Upper lobe of left lung (tissue), 6 donors: ENCODE data around the gene SLC66A2. TPM values are rescaled to one million over a fixed set of nuclear protein-coding genes. Genes with fewer than 3 reads are reported as not detected.
A peak's percentile ranks its signal among the peaks of the same experiment; 100 is the strongest.

Source experiments
- ATAC-seq, 2 donors: fragments of 200-7000 bp; cut with Tn5 transposase; one replicate each; pipeline ENCODE4 v1.9.1; 2022; ENCODE audit warnings: mild to moderate bottlenecking in 2 of 2, moderate library complexity in 2 of 2; ENCODE audit not compliant: low FRiP score in 2 of 2
- DNase-seq, 2 donors: peaks; one replicate each; pipeline ENCODE4 v3.0.0-alpha.2; 2019 to 2020
- H3K27ac ChIP-seq, 4 donors: fragments of 200-600 bp; sonication (generic); one replicate each; pipeline ENCODE4 v1.5.1; 2016 to 2019
- H3K27me3 ChIP-seq, 4 donors: fragments of 200-600 bp; sonication (generic); one replicate each; pipeline ENCODE4 v1.5.1; 2017 to 2019
- H3K36me3 ChIP-seq, 4 donors: fragments of 200-600 bp; sonication (generic); one replicate each; pipeline ENCODE4 v1.5.1; 2016 to 2019
- H3K4me1 ChIP-seq, 4 donors: fragments of 200-600 bp; sonication (generic); one replicate each; pipeline ENCODE4 v1.5.1; 2018 to 2019
- H3K4me3 ChIP-seq, 4 donors: fragments of 200-600 bp; sonication (generic); one replicate each; pipeline ENCODE4 v1.5.1; 2017 to 2019; ENCODE audit warnings: mild to moderate bottlenecking in 2 of 4, moderate library complexity in 1 of 4
- H3K9me3 ChIP-seq, 4 donors: fragments of 200-600 bp; sonication (generic); one replicate each; pipeline ENCODE4 v1.5.1; 2018 to 2019
- CTCF ChIP-seq, 6 experiments: fragments of 450-650 bp in 4 of 6; fragments of 200-600 bp in 2 of 6; sonication (generic) in 2 of 6; IDR thresholded peaks; one replicate each; pipeline ENCODE4 v1.5.1; 2016 to 2019; ENCODE audit warnings: antibody characterized with exemption in 6 of 6
- EP300 ChIP-seq, 4 donors: sonication (generic); formaldehyde crosslinking; IDR thresholded peaks; one replicate each; pipeline ENCODE4 v1.5.1; 2017; ENCODE audit warnings: antibody characterized with exemption in 4 of 4, control low read depth in 2 of 4
- POLR2A ChIP-seq, 4 donors: fragments of 450-650 bp; IDR thresholded peaks; one replicate each; pipeline ENCODE4 v1.5.1; 2016 to 2017; ENCODE audit warnings: antibody characterized with exemption in 4 of 4, mild to moderate bottlenecking in 2 of 4
- POLR2AphosphoS5 ChIP-seq, 2 donors: sonication (generic); formaldehyde crosslinking; IDR thresholded peaks; one replicate each; pipeline ENCODE4 v1.5.1; 2017; ENCODE audit warnings: antibody characterized with exemption in 2 of 2
- WGBS, 2 donors: methylation state at CpG; one replicate each; pipeline ENCODE4 v1.1.5; 2017 to 2018; 5-methylcytosine and 5-hydroxymethylcytosine counted together
- total RNA-seq, 6 donors: library from RNA; depleted of rRNA in 4 of 6; stranded (reverse); fragments of >200 nt in 4 of 6; gene quantifications; one replicate each; pipeline versions ENCODE4 v1.1.0 to v1.2.1, GENCODE V29; 2016 to 2021
- donor health status: DM: no; HTN: no; CAD: no; lungs with moderate emphysema.
- donor health status: DM: no; HTN: yes; CAD: no; lungs with severe emphysema.

SLC66A2 gene
- total RNA-seq, 6 donors from 2014 or later: 37.6 to 90.7 (median 66.5) TPM

GRCh38 chr18:79890674-79891073 lies 60.8 kb downstream of the SLC66A2 start:
- ATAC-seq (no peak), DNase-seq (no peak)
- TF ChIP-seq CTCF (IDR thresholded peaks at IDR 0.05): no peak
- TF ChIP-seq EP300 (IDR thresholded peaks at IDR 0.05): no peak
- TF ChIP-seq POLR2A (IDR thresholded peaks at IDR 0.05): no peak
- TF ChIP-seq POLR2AphosphoS5 (IDR thresholded peaks at IDR 0.05): no peak
- Histone ChIP-seq H3K4me3 (no peak overlapping the region), H3K4me1 (no peaks in the 10 kb centered on the region), H3K27ac (no peak overlapping the region), H3K36me3 (no peaks in the 10 kb centered on the region), H3K9me3 (peaks cover 10 to 79% (median 54%) of the 10 kb centered on the region in 4 donors), H3K27me3 (no peaks in the 10 kb centered on the region)
- WGBS, 2 donors: 84 to 86% methylated on average over 5 of the region's 5 CpGs

- TF ChIP-seq CTCF (IDR thresholded peaks at IDR 0.05) (no peak), EP300 (IDR thresholded peaks at IDR 0.05) (no peak), POLR2A (IDR thresholded peaks at IDR 0.05) (no peak), POLR2AphosphoS5 (IDR thresholded peaks at IDR 0.05) (no peak)
- WGBS, 2 donors: 89 to 91% methylated on average over 14 of the region's 14 CpGs
- ATAC-seq: no peak
- Histone ChIP-seq H3K36me3 (no peaks in the 10 kb centered on the region), H3K27ac (no peak overlapping the region), H3K4me1 (no peaks in the 10 kb centered on the region), H3K9me3 (peaks cover 10 to 69% (median 48%) of the 10 kb centered on the region in 4 donors), H3K4me3 (no peak overlapping the region), H3K27me3 (no peaks in the 10 kb centered on the region)
- no peak for DNase-seq
Measured at GRCh38 chr18:79889569-79889968, 61.9 kb downstream of the SLC66A2 start.

- TF ChIP-seq CTCF (IDR thresholded peaks at IDR 0.05): no peak
- TF ChIP-seq POLR2AphosphoS5 (IDR thresholded peaks at IDR 0.05): no peak
- TF ChIP-seq EP300 (IDR thresholded peaks at IDR 0.05): no peak
- no peak for TF ChIP-seq POLR2A (IDR thresholded peaks at IDR 0.05)
- DNase-seq (peak in 1 of 2 donors; percentile 62), ATAC-seq (peak in 1 of 2 donors; percentile 8)
- Histone ChIP-seq H3K4me1 (no peaks in the 10 kb centered on the region), H3K9me3 (peaks cover 10 to 55% (median 42%) of the 10 kb centered on the region in 4 donors), H3K27me3 (no peaks in the 10 kb centered on the region), H3K4me3 (no peak overlapping the region), H3K27ac (no peak overlapping the region), H3K36me3 (no peaks in the 10 kb centered on the region)
- 89 to 95% methylated on average over 2 to 11 of the region's 16 CpGs for WGBS, 2 donors
Measured at GRCh38 chr18:79888016-79888415, 63.4 kb downstream of the SLC66A2 start.

GRCh38 chr18:79887181-79888000 lies 64.1 kb downstream of the SLC66A2 start:
- peak; percentile 15 to 33 for ATAC-seq

More at GRCh38 chr18:79887181-79888000, 64.1 kb downstream of the SLC66A2 start:
- DNase-seq: peak in 1 of 2 donors; percentile 70
- H3K4me3 ChIP-seq: no peak overlapping the region
- H3K27me3 ChIP-seq: no peaks in the 10 kb centered on the region
- 94 to 95% methylated on average over 16 to 30 of the region's 30 CpGs for WGBS, 2 donors
- no peak overlapping the region for H3K27ac ChIP-seq
- H3K36me3 ChIP-seq: no peaks in the 10 kb centered on the region
- H3K4me1 ChIP-seq: no peaks in the 10 kb centered on the region
- peaks cover 10 to 48% (median 36%) of the 10 kb centered on the region in 4 donors for H3K9me3 ChIP-seq
- no peak for TF ChIP-seq CTCF (IDR thresholded peaks at IDR 0.05)
- no peak for TF ChIP-seq POLR2AphosphoS5 (IDR thresholded peaks at IDR 0.05)
- no peak for TF ChIP-seq POLR2A (IDR thresholded peaks at IDR 0.05)
- TF ChIP-seq EP300 (IDR thresholded peaks at IDR 0.05): no peak
